H1 (cell line): ENCODE measurements around the gene C2orf74. TPM values are rescaled to one million over a fixed set of nuclear protein-coding genes. Genes with fewer than 3 reads are reported as not detected.

Experiments
- ASH2L ChIP-seq: fragments of 200-600, 300-600 bp; sonication (generic); IDR thresholded peaks from one replicate; pipeline ENCODE4 v1.7.1; 2017; ENCODE audit warnings: low read length
- ATF2 ChIP-seq: IDR thresholded peaks from 2 replicates; pipeline ENCODE4 v1.6.1; 2012; ENCODE audit warnings: low read length, inconsistent platforms
- ATF3 ChIP-seq: IDR thresholded peaks from 2 replicates; pipeline ENCODE4 v1.6.1; 2011; ENCODE audit warnings: low read depth, mild to moderate bottlenecking, low read length; ENCODE audit not compliant: insufficient read depth
- BRCA1 ChIP-seq: IDR thresholded peaks from 2 replicates; pipeline ENCODE4 v1.6.1; 2012; ENCODE audit warnings: low read depth, low read length, improper control_type of control experiment
- CBX8 ChIP-seq: fragments of 300-800, 300-1000 bp; sonication (generic); IDR thresholded peaks from 2 replicates; pipeline ENCODE4 v1.7.1; 2016; ENCODE audit warnings: low read depth, low read length, borderline replicate concordance
- CHD1 ChIP-seq: IDR thresholded peaks from 2 replicates; pipeline ENCODE4 v1.6.1; 2012; ENCODE audit warnings: low read depth, low read length, improper control_type of control experiment
- CHD2 ChIP-seq: IDR thresholded peaks from 2 replicates; pipeline ENCODE4 v1.6.1; 2012; ENCODE audit warnings: low read length, improper control_type of control experiment
- EGR1 ChIP-seq: IDR thresholded peaks from 2 replicates; pipeline ENCODE4 v1.6.1; 2011; ENCODE audit warnings: low read depth, low read length, borderline replicate concordance
- GABPA ChIP-seq: IDR thresholded peaks from 2 replicates; pipeline ENCODE4 v1.6.1; 2011; ENCODE audit warnings: mild to moderate bottlenecking, low read length, moderate library complexity, borderline replicate concordance; ENCODE audit not compliant: insufficient read depth
- JUND ChIP-seq: IDR thresholded peaks from 2 replicates; pipeline ENCODE4 v1.6.1; 2011; ENCODE audit warnings: mild to moderate bottlenecking, improper control_type of control experiment, low read length
- KDM1A ChIP-seq: fragments of 200-600, 300-600 bp; sonication (generic); IDR thresholded peaks from 2 replicates; pipeline ENCODE4 v1.7.1; 2016; ENCODE audit warnings: mild to moderate bottlenecking, low read length, borderline replicate concordance
- KDM5A ChIP-seq: fragments of 200-600 bp; IDR thresholded peaks from 2 replicates; pipeline ENCODE4 v1.7.1; 2012; ENCODE audit warnings: mild to moderate bottlenecking, low read length, inconsistent platforms, mixed read lengths
- MAX ChIP-seq: IDR thresholded peaks from 2 replicates; pipeline ENCODE4 v1.6.1; 2012; ENCODE audit warnings: inconsistent platforms
- PHF8 ChIP-seq: fragments of 200-600 bp; sonication (generic); conservative IDR thresholded peaks from 2 replicates; pipeline ENCODE4 v1.7.1; 2012; ENCODE audit warnings: low read depth, mild to moderate bottlenecking, inconsistent platforms, low read length, moderate library complexity
- POLR2A ChIP-seq, 2 experiments: IDR thresholded peaks; 1 replicate in 1 of 2; 2 replicates in 1 of 2; pipeline ENCODE4 v1.6.1; 2011; ENCODE audit warnings: low read depth in 2 of 2, low read length in 2 of 2, mild to moderate bottlenecking in 2 of 2; ENCODE audit errors: control extremely low read depth in 1 of 2
- RAD21 ChIP-seq, 2 experiments: IDR thresholded peaks in 1 of 2; conservative IDR thresholded peaks in 1 of 2; 2 replicates each; pipeline ENCODE4 v1.6.1; 2011; ENCODE audit warnings: low read depth in 2 of 2, low read length in 2 of 2, improper control_type of control experiment in 1 of 2, inconsistent platforms in 1 of 2, mild to moderate bottlenecking in 1 of 2, moderate library complexity in 1 of 2
- SAP30 ChIP-seq: fragments of 300-600 bp; sonication (generic); IDR thresholded peaks from 2 replicates; pipeline ENCODE4 v1.7.1; 2012; ENCODE audit warnings: low read length, moderate library complexity, mild to moderate bottlenecking, inconsistent platforms; ENCODE audit not compliant: insufficient read depth, insufficient replicate concordance
- SIN3A ChIP-seq, 2 experiments: IDR thresholded peaks in 1 of 2; conservative IDR thresholded peaks in 1 of 2; 2 replicates each; pipeline ENCODE4 v1.6.1; 2011 to 2012; ENCODE audit warnings: low read length in 2 of 2, improper control_type of control experiment in 1 of 2, low read depth in 1 of 2, mild to moderate bottlenecking in 1 of 2
- SIRT6 ChIP-seq: IDR thresholded peaks from one replicate; pipeline ENCODE4 v1.7.1; 2012; ENCODE audit warnings: low read length, inconsistent platforms
- SP1 ChIP-seq: IDR thresholded peaks from 2 replicates; pipeline ENCODE4 v1.6.1; 2011; ENCODE audit warnings: low read depth, low read length
- SP4 ChIP-seq: IDR thresholded peaks from 2 replicates; pipeline ENCODE4 v1.6.1; 2012; ENCODE audit warnings: low read length, inconsistent platforms
- SRF ChIP-seq: IDR thresholded peaks from 2 replicates; pipeline ENCODE4 v1.6.1; 2011; ENCODE audit warnings: mild to moderate bottlenecking, low read depth, low read length, moderate library complexity
- TBP ChIP-seq: IDR thresholded peaks from 2 replicates; pipeline ENCODE4 v1.6.1; 2011; ENCODE audit warnings: low read depth, low read length, improper control_type of control experiment
- ZNF274 ChIP-seq: IDR thresholded peaks from 2 replicates; pipeline ENCODE4 v1.7.0; 2012; ENCODE audit warnings: low read length, borderline replicate concordance; ENCODE audit errors: extremely low read depth
- polyA plus RNA-seq, 7 experiments: library from polyadenylated mRNA; depleted of rRNA in 3 of 7; stranded (reverse) in 5 of 7; unstranded in 2 of 7; fragments of >200 nt in 5 of 7; fragments of 200-250 nt in 2 of 7; gene quantifications; 1 replicate in 5 of 7; 2 replicates in 1 of 7; 4 replicates in 1 of 7; pipeline versions ENCODE4 v1.2.1 to v1.2.3, GENCODE V29; 2011 to 2013; ENCODE audit warnings: missing spikeins in 2 of 7, mixed read lengths in 2 of 7
- total RNA-seq: library from RNA; stranded (reverse); fragmentation: NEBNext Ultra II Directional; extraction: Animal tissue kit (Norgen Biotek cat#: 25700); gene quantifications from 2 replicates; pipeline ENCODE4 v1.2.1, GENCODE V29; 2021

Gene C2orf74
- total and polyA plus RNA-seq, 2 of the 8 experiments (the other 6 are each of a cell fraction or from before 2014, with no cell fraction given) = 2.6 to 9.3 TPM

GRCh38 chr2:61144697-61145268, 17.2 kb upstream of the C2orf74 start (continued):
- no peak for TF ChIP-seq CHD1
- TF ChIP-seq PHF8 = 0 out of 2 replicates have a peak, but pooled peaks have one; percentile 28
- no peak for TF ChIP-seq JUND
- TF ChIP-seq POLR2A (IDR thresholded peaks at IDR 0.05; ENCODE audit: control extremely low read depth in 1 of 2, low read depth in 2 of 2, low read length in 2 of 2) = peak in 1 of 2 experiments; percentile 64; a peak in 2 of 3 replicates
- no peak for TF ChIP-seq ASH2L
- no peak for TF ChIP-seq SRF
- TF ChIP-seq SAP30 = no peak
- TF ChIP-seq ATF3 = no peak
- no peak for TF ChIP-seq RAD21 (IDR thresholded peaks at IDR 0.05 in 1 of 2, conservative IDR thresholded peaks at IDR 0.05 in 1 of 2; ENCODE audit: low read depth in 2 of 2, low read length in 2 of 2)
- no peak for TF ChIP-seq CBX8
- no peak for TF ChIP-seq GABPA
- no peak for TF ChIP-seq EGR1
- TF ChIP-seq KDM5A = no peak
- no peak for TF ChIP-seq SIN3A (conservative IDR thresholded peaks at IDR 0.05 in 1 of 2, IDR thresholded peaks at IDR 0.05 in 1 of 2; ENCODE audit: low read depth in 1 of 2, low read length in 2 of 2)
- no peak for TF ChIP-seq SIRT6
- no peak for TF ChIP-seq MAX
- no peak for TF ChIP-seq ZNF274
- TF ChIP-seq CHD2 = no peak
- TF ChIP-seq SP1 = no peak
- TF ChIP-seq ATF2 = no peak
- TF ChIP-seq SP4 = no peak
- no peak for TF ChIP-seq KDM1A
- no peak for TF ChIP-seq TBP
- no peak for TF ChIP-seq BRCA1
